A549 (cell line): ENCODE results near the gene ARPC5L.
"Not testable (repeated sequence)": the region's sequence is repeated elsewhere in the genome, so short reads cannot be mapped to it uniquely, and the experiment has no call there.

Experiments used
- CBX8 ChIP-seq: fragments of 200-600 bp; sonication (generic); IDR thresholded peaks from 2 replicates; pipeline ENCODE4 v1.6.1; 2016
- CTCF ChIP-seq: fragments of >200 bp; sonication (Bioruptor Twin); formaldehyde crosslinking; IDR thresholded peaks from 3 replicates; pipeline ENCODE4 v1.5.1; 2016
- EHMT2 ChIP-seq: fragments of 200-600 bp; sonication (generic); IDR thresholded peaks from 2 replicates; pipeline ENCODE4 v1.6.1; 2016; ENCODE audit warnings: antibody characterized with exemption, low read depth, mild to moderate bottlenecking, moderate library complexity
- ESRRA ChIP-seq: fragments of 150-350 bp; IDR thresholded peaks from 2 replicates; pipeline ENCODE4 v1.6.1; 2014; ENCODE audit warnings: mild to moderate bottlenecking, low read length, borderline replicate concordance
- POLR2A ChIP-seq: IDR thresholded peaks from 2 replicates; pipeline ENCODE4 v1.6.1; 2012; ENCODE audit warnings: mild to moderate bottlenecking, low read length
- USF2 ChIP-seq: fragments of 450-650 bp; IDR thresholded peaks from 2 replicates; pipeline ENCODE4 v1.6.1; 2014; ENCODE audit warnings: antibody characterized with exemption
- ZSCAN20 ChIP-seq: fragments of 250-450 bp; sonication (Bioruptor Pico); IDR thresholded peaks from 2 replicates; pipeline ENCODE4 v1.8.0; 2022; ENCODE audit warnings: mild to moderate bottlenecking, moderate library complexity

- not testable (repeated sequence) for TF ChIP-seq CTCF; POLR2A; ESRRA; EHMT2; USF2; CBX8; ZSCAN20 (CRISPR knock-in tag)
Measured at GRCh38 chr9:124846467-124846866, 15.5 kb upstream of the ARPC5L start.
